ENCODE results near the gene KCNMA1. TPM values are rescaled to one million over a fixed set of nuclear protein-coding genes. Genes with fewer than 3 reads are reported as not detected.

Gene KCNMA1
- total and polyA plus RNA-seq, 9 of the 15 experiments (the other 6 are each of a cell fraction or from before 2014, with no cell fraction given): 0.01 to 0.95 (median 0.15) TPM; not detected in 4

- TF ChIP-seq POLR2H (tag; IDR thresholded peaks at IDR 0.05; ENCODE audit: low read depth) (no peak), HMG20B (CRISPR knock-in tag; IDR thresholded peaks at IDR 0.05) (no peak), ZNF561 (CRISPR knock-in tag; conservative IDR thresholded peaks at IDR 0.05) (no peak), ZNF282 (CRISPR knock-in tag; IDR thresholded peaks at IDR 0.05) (no peak), U2AF1 (optimal IDR thresholded peaks at IDR 0.05; ENCODE audit: low read depth, low read length) (no peak), RBM34 (IDR thresholded peaks at IDR 0.05; ENCODE audit: borderline replicate concordance, insufficient read depth, low read length) (no peak), ZFP91 (CRISPR knock-in tag; IDR thresholded peaks at IDR 0.05) (no peak), DIDO1 (tag; IDR thresholded peaks at IDR 0.05; ENCODE audit: low read depth) (no peak), KHSRP (IDR thresholded peaks at IDR 0.05) (no peak), JUN (IDR thresholded peaks at IDR 0.05; ENCODE audit: borderline replicate concordance, low read depth, low read length) (no peak), JUN (CRISPR knock-in tag; IDR thresholded peaks at IDR 0.05; ENCODE audit: borderline replicate concordance) (no peak), FIP1L1 (IDR thresholded peaks at IDR 0.05; ENCODE audit: low read depth, low read length, poor library complexity, severe bottlenecking) (no peak), XRCC3 (IDR thresholded peaks at IDR 0.05) (no peak), CCAR2 (IDR thresholded peaks at IDR 0.05; ENCODE audit: low read depth, low read length) (no peak)
- TF ChIP-seq, protein P1, sequence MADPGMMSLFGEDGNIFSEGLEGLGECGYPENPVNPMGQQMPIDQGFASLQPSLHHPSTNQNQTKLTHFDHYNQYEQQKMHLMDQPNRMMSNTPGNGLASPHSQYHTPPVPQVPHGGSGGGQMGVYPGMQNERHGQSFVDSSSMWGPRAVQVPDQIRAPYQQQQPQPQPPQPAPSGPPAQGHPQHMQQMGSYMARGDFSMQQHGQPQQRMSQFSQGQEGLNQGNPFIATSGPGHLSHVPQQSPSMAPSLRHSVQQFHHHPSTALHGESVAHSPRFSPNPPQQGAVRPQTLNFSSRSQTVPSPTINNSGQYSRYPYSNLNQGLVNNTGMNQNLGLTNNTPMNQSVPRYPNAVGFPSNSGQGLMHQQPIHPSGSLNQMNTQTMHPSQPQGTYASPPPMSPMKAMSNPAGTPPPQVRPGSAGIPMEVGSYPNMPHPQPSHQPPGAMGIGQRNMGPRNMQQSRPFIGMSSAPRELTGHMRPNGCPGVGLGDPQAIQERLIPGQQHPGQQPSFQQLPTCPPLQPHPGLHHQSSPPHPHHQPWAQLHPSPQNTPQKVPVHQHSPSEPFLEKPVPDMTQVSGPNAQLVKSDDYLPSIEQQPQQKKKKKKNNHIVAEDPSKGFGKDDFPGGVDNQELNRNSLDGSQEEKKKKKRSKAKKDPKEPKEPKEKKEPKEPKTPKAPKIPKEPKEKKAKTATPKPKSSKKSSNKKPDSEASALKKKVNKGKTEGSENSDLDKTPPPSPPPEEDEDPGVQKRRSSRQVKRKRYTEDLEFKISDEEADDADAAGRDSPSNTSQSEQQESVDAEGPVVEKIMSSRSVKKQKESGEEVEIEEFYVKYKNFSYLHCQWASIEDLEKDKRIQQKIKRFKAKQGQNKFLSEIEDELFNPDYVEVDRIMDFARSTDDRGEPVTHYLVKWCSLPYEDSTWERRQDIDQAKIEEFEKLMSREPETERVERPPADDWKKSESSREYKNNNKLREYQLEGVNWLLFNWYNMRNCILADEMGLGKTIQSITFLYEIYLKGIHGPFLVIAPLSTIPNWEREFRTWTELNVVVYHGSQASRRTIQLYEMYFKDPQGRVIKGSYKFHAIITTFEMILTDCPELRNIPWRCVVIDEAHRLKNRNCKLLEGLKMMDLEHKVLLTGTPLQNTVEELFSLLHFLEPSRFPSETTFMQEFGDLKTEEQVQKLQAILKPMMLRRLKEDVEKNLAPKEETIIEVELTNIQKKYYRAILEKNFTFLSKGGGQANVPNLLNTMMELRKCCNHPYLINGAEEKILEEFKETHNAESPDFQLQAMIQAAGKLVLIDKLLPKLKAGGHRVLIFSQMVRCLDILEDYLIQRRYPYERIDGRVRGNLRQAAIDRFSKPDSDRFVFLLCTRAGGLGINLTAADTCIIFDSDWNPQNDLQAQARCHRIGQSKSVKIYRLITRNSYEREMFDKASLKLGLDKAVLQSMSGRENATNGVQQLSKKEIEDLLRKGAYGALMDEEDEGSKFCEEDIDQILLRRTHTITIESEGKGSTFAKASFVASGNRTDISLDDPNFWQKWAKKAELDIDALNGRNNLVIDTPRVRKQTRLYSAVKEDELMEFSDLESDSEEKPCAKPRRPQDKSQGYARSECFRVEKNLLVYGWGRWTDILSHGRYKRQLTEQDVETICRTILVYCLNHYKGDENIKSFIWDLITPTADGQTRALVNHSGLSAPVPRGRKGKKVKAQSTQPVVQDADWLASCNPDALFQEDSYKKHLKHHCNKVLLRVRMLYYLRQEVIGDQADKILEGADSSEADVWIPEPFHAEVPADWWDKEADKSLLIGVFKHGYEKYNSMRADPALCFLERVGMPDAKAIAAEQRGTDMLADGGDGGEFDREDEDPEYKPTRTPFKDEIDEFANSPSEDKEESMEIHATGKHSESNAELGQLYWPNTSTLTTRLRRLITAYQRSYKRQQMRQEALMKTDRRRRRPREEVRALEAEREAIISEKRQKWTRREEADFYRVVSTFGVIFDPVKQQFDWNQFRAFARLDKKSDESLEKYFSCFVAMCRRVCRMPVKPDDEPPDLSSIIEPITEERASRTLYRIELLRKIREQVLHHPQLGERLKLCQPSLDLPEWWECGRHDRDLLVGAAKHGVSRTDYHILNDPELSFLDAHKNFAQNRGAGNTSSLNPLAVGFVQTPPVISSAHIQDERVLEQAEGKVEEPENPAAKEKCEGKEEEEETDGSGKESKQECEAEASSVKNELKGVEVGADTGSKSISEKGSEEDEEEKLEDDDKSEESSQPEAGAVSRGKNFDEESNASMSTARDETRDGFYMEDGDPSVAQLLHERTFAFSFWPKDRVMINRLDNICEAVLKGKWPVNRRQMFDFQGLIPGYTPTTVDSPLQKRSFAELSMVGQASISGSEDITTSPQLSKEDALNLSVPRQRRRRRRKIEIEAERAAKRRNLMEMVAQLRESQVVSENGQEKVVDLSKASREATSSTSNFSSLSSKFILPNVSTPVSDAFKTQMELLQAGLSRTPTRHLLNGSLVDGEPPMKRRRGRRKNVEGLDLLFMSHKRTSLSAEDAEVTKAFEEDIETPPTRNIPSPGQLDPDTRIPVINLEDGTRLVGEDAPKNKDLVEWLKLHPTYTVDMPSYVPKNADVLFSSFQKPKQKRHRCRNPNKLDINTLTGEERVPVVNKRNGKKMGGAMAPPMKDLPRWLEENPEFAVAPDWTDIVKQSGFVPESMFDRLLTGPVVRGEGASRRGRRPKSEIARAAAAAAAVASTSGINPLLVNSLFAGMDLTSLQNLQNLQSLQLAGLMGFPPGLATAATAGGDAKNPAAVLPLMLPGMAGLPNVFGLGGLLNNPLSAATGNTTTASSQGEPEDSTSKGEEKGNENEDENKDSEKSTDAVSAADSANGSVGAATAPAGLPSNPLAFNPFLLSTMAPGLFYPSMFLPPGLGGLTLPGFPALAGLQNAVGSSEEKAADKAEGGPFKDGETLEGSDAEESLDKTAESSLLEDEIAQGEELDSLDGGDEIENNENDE (IDR thresholded peaks at IDR 0.05; ENCODE audit: low read depth, low read length): no peak
- TF ChIP-seq, protein P2, sequence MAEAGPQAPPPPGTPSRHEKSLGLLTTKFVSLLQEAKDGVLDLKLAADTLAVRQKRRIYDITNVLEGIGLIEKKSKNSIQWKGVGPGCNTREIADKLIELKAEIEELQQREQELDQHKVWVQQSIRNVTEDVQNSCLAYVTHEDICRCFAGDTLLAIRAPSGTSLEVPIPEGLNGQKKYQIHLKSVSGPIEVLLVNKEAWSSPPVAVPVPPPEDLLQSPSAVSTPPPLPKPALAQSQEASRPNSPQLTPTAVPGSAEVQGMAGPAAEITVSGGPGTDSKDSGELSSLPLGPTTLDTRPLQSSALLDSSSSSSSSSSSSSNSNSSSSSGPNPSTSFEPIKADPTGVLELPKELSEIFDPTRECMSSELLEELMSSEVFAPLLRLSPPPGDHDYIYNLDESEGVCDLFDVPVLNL (CRISPR knock-in tag; IDR thresholded peaks at IDR 0.05; ENCODE audit: low read depth): no peak
Measured at GRCh38 chr10:77321838-77322237, 315.8 kb downstream of the KCNMA1 start (continued).
